Left hindlimb (tissue), 1 donor: ENCODE data around the gene UBIAD1.
"Not testable (repeated sequence)": the region's sequence is repeated elsewhere in the genome, so short reads cannot be mapped to it uniquely, and the experiment has no call there.

Experiments
- DNase-seq: peaks from one replicate; pipeline ENCODE4 v3.0.0-alpha.2; 2018

UBIAD1 gene

DNA sequence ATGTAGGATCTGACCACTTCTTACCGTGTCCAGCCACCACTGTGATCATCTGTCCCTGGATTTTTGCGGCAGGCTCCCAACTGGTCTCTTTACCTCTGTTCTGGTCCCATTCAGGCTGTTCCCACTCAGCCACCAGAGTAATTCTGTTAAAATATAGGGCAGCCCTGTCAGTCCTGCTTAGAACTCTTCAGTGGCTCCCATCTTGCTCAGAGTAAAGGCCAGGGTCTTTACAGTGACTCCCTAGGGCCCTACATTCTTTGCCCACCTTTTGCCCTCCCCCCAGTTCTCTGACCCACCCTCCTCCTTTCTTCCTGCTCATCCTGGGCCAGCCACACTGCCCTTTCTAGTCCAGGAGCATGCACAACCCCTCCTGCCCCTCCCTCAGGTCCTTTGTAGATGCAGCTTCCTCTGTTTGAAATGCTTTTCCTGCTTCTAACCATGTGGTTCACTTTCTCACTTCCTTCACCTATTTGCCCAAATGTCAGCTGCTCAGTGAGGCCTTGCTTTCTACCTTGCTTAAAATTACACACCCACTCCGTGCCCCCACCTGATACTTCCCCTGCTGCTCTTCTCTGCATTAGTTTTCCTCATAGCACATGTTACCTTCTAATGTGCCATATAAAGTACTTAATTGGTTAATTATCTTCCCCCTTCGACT is 7.8 kb downstream of the UBIAD1 start:
- no peak for DNase-seq

DNA sequence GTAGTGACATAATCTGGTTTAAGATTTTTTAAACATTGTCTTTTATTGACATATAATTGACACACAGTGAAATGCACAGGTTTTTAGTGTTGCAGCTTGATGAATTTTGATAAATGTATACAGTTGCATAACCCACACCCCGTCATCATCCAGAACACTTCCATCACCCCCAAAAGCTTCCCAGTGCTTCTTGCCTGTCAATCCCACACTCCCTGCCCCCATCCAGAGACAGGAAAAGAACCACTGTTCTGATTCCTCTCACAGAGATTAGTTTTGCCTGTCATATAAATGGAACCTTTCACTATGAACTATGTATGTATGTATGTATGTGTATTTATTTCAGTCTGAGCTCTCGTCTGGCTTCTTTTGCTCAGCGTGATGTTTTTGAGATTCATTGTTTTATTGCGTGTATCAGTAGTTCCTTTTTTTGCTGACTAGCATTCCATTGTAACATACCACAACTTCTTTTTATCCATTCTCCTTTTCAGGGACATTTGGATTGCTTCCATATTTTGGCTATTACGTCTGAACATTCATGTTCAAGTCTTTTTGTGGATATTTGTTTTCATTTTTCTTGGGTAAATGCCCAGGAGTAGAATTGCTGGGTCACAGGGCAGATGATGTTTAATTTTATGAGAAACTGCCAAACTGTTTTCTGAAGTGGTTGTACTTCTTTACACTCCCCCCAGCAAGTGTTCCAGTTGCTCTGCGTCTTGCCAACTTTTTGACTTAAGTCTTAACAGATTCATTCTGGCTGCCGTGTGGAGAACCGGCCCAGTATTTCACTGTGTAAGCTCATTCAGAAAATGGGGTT is 8.7 kb downstream of the UBIAD1 start:
- DNase-seq: no peak

DNA sequence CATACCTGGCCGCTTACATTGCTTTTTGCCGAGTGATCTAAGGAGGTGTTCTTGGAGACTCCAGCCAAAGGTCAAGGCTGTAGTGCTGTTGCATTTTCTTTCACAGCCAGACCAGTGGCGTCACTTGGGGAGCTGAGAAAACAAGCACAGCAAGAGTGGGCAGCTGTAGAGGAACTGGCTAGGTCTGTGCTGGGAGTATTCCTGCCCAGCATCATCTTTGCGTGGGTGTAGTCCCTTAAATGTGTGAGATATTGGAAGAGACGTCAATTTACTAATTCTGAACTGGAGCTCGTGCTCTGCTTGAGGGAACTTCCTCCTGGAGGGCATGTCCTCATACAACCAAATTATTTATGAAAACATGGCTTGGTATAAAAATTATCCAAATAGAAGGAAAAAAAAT is 10.2 kb downstream of the UBIAD1 start:
- no peak for DNase-seq

DNA sequence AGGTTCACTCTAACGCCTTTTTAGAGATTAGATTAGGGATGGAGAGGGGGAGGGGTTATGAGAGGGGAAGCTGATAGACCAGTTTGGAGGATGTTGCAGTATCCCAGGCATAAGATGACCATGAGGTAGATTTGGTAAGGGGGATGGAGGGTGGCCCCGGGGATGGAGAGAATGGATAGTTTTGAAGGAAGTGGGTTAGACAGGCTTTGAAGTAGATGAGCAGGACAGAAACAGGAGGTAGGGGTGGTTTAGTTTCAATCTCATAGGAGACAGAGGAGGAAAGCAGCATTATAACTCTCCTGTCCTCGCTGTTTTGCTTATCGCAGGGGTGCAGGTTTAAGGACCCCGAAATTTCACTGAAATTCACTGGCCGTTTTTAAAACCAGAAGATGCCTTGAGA is 11.8 kb downstream of the UBIAD1 start:
- no peak for DNase-seq

DNA sequence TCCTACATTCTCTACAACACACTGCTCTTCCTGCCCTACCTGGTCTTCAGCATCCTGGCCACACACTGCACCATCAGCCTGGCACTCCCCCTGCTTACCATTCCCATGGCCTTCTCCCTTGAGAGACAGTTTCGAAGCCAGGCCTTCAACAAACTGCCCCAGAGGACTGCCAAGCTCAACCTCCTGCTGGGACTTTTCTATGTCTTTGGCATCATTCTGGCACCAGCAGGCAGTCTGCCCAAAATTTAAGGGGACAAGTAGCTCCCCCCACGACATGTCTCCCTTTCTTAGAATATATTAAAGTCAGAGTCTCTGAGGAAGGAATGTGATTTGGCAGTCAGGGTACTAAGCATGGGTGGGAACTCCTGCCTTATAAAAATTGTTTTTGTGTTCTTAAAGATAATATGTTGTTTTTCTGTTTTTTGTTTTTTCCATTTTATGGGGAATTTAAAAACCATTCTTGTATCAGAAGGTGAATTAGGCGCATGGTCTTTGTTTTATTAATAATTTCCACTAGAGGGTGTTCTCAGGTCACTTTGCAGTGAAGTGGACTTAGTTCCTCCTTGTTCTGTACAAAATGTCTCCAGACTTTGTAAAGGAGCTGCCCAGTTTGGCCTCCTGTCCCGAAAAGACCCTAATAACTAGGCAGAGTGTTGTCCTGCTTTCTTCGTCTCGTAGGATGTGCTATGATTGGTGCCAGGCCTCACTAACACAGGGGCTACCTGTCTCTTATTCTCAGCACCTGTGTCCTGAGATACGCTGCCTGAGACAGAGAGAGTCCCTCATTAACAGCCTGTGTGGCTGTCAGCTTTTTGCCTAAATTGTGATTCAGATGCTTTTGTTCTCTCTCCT is 13.1 kb downstream of the UBIAD1 start:
- DNase-seq: no peak

DNA sequence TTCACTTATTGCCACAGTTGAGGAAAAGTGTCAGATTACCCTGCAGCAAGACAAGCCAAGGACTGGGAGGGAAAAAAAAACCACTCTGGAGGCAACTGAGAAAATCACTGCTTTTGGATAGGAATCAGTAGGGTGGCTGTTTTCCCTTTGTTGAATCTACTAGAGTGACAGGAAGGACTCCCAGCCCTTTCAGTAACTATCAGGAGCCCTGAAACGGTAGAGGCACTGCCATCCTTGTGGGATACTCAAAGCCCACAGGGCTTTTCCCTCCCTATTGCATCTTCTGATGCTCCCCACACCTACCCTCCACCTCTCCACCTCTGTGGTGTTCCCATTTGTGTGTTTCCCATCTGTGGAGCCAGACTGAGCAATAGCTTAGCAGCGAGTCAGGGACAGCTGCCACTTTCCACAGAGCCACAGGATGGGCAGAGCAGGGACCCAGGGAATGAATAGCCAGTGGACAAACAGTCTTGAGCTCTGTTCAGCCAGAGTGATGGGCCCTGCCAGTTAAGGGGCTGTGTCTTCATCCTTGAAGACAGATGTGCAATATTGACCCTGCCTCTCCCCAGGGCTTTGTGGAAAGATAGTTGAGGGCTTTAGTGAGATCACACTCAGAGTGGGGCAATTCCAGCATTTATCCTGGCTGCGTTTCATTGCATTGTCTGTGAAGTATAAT is 13.9 kb downstream of the UBIAD1 start:
- no peak for DNase-seq

DNA sequence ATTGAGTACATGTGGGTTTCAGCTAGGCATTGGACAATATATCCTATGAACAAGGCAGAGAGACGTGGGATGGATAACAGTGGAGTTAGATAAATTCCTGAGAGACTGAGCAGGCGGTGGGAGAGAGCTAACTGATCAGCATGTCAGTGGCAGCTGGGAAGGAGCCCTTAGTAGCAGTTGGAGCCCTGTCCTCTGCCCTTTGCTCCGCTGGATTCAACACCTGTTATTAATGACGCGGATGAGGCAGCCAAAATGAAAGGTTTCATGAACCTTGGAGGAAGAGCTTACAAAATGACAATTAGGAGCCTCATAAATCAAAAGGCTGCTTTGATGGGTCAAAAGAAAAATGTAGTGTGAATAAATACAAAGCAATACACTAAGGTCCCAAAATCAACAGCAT is 16.1 kb downstream of the UBIAD1 start:
- DNase-seq: no peak

DNA sequence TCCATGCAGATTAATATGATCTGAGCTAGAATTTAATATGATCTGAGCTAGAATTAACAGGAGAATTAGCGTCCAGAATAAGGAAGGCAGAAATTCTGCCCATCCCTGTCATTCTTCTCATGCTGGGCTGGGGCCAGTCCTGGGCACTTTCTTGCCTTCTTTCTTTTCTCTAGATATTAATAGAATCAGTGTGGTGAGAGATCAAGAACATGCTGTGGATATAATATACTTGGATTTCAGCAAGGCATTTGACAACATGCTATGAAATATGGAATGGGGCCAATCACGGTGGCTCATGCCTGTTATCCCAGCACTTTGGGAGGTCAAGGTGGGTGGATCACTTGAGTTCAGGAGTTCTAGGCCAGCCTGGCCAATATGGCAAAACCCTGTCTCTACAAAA is 18.1 kb downstream of the UBIAD1 start:
- DNase-seq: no peak

DNA sequence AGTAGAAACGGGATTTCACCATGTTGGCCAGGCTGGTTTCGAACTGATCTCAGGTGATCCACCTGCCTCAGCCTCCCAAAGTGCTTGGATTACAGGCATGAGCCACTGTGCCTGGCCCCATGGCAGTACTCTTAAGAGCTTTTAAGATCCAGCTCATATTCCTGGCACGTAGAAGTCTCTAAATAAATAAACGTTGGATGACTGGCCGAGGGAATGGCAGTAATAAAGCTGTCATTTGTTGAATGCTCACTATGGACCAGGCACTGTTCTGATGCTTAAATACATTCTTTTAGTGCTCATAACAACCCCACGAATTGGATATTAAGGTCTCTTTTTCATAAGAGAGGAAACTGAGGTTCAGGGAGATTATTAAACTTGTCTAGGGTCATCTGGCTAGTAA is 20.9 kb downstream of the UBIAD1 start:
- no peak for DNase-seq

DNA sequence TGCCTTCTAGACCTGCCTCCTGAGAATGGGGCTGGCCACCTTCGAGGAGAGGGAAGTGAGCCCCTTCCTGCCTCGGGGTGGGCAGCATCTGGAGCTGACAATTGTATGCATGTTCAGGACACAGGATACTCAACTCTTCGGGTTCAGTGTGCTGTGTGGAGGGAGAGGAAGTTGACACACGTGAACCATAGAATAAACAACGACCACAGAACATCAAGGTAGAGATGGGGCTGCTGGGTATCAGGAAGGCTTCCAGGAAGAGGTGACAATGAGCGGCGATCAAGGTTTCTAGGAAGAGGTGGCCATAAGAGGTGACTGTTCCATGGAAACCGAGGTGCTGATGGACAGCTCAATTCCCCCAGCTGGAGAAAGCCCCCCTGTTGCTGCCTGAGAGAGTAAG is 22.0 kb downstream of the UBIAD1 start:
- no peak for DNase-seq

DNA sequence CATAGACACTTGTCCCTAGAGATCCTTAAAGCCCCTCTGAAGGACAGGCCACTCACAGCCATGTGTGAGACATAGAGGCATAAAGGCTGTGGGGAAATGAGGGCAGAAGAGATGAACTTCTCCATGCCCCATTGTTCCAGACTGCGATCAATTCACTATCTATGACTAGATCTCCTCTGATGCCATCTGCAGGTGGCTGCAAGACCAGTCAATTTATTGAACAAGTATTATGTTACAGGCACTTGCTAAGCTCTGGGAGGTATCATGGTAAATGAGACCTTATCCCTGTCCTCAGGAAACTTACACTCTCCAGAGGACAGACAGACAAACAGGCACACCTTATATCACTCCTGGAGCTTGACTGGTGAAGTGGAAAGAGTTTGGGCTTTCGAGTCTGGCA is 22.9 kb downstream of the UBIAD1 start:
- no peak for DNase-seq

DNA sequence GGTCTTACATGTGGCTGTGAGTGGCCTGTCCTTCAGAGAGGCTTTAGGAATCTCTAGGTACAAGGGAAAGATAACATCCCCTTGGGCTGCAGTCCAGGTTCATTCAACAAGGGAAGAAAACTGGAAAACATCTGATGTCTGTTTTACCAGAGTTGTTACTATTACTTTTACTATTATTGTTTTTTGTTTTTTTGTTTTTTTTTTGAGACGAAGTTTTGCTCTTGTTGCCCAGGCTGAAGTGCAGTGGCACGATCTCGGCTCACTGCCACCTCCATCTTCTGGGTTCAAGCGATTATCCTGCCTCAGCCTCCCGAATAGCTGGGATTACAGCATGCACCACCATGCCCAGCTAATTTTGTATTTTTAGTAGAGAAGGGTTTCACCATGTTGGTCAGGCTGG is 24.8 kb downstream of the UBIAD1 start:
- DNase-seq: not testable (repeated sequence)

DNA sequence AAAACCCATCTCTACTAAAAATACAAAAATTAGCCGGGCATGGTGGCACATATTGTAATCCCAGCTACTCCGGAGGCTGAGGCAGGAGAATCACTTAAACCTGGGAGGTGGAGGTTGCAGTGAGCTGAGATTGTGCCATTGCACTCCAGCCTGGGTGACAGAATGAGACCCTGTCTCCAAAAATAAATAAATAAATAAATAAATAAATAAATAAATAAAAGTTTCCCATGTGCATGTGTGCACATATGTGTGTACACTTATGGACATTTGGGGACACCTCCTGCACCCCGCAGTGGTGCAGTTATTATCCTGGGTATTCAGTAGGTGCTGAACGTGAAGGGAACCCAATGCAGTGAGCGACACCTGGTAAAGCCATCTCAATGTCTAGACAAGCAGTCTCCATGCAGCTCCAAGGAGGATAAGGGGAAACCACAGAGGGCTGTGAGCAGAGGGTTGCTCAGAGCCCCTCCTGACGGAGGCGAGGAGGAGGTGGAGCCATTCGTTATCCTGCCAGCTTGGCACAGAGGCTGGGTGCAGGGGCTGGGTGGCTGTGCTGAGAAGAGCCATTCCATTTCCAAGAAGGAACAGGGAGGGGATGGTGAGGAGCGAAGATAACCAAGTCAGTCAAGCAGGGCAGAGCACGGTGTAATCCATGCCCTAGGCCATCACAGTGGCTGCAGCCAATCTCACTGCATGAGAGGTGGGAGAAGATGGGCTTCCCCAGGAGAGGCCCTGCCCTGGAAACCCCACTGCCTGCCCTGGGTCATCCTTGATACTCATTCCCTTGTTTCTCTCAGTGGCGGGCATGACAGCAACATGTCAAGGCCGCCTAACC is 25.6 kb downstream of the UBIAD1 start:
- DNase-seq: no peak

DNA sequence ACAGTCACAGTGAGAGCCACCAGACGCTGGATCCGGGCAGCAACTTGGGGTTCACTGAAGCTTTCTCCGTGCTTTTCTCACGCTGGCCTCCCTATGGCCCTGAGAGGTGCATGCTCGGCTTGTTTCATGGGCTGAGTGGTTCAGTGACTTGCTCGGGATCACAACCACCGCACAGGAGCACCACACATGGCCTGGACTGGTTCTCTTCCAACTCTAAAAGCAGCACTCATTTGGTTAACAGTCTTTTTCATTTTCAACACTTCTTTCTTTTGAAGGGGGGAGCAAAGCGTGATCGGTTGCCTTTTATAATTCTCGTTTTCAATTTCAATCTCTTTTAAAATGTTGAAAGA is 26.2 kb downstream of the UBIAD1 start:
- DNase-seq: no peak

DNA sequence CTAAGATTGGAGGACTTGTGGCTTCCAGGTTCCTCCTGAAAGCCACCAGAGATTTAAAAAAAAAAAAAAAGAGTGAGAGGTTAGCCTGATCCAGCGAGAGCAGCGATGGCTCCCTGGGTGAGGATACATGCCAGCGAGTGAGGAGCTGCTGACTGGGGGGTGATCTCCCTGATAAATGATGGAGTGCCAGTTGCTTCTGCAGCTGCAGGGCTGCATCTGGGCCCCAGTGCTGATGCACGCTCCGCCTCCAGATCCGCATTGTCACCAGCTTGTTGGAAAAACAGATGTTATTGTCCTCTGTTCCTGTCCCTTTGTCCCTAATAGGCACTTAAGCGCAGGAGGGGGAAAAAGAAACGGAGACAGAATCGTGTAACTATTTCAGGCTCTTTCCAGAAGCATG is 28.6 kb downstream of the UBIAD1 start:
- DNase-seq: no peak

DNA sequence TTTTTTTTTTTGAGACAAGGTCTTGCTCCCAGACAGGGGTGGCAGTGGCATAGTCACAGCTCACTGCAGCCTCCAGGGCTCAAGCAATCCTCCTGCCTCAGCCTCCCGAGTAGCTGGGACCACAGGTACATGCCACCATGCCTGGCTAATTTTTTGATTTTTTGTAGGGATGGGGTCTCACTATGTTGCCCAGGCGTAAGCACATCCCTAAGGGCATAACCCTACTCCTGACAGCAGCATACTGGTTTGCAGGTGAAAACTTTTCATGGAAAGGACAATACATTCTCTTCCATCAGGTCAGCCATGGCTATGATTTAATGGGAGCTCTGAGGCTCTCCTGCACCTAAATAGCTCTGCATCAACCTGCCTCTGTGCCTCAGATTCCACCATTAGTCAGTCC is 29.4 kb downstream of the UBIAD1 start:
- DNase-seq: no peak

DNA sequence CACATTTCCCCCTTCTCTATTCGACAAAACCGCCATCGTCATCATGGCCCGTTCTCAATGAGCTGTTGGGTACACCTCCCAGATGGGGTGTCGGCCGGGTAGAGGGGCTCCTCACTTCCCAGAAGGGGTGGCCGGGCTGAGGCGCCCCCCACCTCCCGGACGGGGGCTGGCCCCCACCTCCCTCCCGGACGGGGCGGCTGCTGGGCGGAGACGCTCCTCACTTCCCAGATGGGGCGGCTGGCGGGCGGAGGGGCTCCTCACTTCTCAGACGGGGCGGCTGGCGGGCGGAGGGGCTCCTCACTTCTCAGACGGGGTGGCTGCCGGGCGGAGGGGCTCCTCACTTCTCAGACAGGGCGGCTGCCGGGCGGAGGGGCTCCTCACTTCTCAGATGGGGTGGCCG is 32.5 kb downstream of the UBIAD1 start:
- DNase-seq: not testable (repeated sequence)

DNA sequence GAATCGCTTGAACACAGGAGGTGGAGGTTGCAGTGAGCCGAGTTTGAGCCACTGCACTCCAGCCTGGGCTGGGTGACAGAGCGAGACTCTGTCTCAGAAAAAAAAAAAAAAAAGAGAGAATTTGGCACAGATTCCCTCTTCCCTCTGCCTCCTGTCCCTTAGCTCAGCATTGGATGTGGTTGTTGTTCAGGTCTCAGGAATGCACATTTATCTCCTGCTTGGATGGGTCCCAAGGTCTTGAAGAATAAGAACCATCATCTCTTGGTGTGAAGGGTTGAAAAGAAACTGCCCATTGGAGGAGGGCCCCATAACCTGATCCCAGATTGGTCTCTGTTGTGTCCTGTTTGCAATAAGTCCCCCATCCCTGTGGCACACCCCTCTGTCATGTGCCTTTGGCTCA is 34.9 kb downstream of the UBIAD1 start:
- DNase-seq: no peak

DNA sequence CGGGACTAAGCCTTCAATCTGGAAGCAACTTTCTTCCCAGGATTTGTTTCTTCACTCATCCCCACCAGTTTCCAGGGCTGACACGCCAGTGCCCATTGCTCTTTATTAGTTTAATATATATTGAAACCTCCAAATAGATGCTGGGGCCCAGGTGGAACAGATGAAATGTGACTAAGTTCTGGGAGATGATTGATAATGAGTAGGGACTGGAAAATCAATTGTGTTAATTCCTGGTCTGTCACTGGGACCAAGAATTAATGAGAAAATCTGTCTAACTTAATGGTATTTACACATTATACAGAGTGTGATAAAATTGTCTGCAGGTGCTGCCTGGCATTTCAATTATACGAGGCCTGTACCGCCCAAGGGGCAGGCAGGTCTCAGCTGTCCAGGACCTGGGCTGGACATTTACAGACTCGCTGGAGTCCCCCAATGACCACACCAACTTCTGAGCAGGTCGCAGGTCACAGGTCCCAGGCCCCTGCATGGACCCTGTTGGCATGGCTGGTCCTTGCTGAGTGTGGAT is 35.8 kb downstream of the UBIAD1 start:
- DNase-seq: no peak

DNA sequence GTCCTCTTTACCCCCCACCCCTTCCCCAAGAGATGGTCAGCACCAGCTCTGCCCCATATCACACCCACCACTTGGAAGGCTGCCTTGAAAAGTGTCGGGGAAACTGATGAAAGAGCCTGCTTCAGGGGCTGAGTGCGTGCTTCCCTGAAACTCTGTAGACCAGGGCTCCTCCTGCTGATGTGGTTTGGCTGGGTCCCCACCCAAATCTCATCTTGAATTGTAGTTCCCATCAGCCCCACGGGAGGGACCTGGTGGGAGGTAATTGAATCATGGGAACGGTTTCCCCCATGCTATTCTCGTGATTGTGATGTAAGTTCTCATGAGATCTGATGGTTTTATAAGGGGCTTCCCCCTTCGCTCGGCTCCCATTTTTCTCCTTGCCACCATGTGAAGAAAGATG is 36.4 kb downstream of the UBIAD1 start:
- DNase-seq: no peak

DNA sequence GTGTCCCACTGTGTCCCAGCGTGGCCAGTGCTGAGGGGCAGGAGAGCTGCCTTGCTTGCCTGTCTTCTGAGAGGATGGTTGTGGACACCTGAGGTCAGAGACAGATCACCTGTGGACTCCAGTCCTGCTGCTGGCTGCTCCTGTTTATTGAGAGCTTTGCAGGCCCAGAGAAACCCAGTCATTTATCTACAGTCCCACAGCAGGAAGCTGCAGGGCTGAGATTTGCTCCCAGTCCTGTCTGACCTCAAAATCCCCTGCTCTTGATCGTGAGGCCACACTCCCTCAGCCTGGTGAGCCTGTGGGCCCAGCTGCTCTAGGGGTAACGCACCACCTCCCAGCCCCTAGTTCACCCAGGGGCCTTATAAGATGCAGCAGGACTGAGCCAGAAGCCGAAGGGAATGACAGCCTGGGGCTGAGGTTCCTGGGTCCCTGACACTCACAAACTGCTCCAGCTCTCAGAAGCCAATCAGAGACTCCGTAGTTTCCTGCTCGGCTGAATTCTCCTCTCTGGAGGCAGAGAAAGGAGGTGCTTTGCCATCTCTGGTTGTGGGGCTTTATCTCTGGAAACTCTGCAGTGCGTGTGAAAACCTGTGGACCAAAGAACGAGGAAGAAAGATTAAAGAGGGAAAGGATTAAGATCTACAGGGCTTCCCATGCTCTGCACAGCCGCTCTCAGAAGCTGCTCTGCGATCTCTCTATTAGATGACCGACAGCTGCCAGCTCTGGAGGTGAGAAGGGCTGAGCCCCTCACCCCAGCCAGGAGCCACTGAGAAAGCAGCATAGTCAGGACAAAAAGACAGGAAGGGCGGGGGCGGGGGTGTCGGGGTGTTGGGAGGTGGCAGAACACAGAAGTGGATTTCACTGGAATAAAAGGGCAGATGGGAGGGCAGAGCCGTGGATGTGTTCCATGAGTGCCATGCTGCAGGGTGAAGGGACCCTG is 39.1 kb downstream of the UBIAD1 start:
- no peak for DNase-seq
